ENCODE measurements around the gene VIT.
A peak's percentile ranks its signal among the peaks of the same experiment; 100 is the strongest.

VIT gene

GRCh38 chr2:36670881-36671595, 25.5 kb upstream of the VIT start:
- TF ChIP-seq CTCF (IDR thresholded peaks at IDR 0.05), result no peak

GRCh38 chr2:36671731-36672130, 24.8 kb upstream of the VIT start:
- TF ChIP-seq CTCF (IDR thresholded peaks at IDR 0.05), result no peak

DNA sequence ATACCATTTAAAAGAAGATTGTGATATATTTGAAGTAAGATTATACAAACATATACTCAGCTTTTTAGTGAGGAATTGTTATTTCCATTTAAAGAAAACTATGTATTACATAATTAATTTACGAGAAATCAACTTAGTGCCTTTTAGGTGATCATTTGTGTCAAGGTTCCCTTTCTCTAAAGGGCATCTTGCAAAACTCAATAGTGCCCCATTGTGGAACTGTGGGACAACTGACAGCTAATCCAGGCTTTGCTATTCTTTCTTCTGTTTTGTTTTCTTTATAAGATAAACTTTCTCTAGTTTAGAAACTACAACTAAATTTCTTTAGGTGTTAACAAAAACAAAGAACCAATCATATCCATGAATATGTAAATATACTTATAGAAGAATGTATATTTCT, 24.3 kb upstream of the VIT start:
- peak; percentile 55 for TF ChIP-seq CTCF (IDR thresholded peaks at IDR 0.05)

GRCh38 chr2:36675579-36676282, 20.8 kb upstream of the VIT start:
- no peak for TF ChIP-seq CTCF (IDR thresholded peaks at IDR 0.05)

DNA sequence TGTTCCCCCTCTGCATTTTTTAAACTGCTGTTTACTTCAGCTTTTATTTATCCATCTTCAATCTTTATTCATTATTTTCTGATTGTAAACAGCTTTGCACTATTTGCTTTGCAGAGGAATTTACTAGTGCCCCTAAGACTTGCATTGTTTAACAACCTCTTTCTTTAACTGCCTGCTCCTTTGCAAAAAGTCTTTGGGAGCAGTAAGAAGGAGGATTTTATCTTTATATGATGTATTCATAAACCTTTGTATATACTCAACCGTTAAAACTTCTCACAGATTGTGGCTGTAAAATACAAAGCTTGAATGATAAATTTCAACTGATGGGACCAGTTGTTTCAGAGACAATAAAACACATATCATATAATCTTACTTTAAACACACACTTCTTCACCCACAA, 20.1 kb upstream of the VIT start:
- no peak for TF ChIP-seq CTCF (IDR thresholded peaks at IDR 0.05)

- TF ChIP-seq CTCF (IDR thresholded peaks at IDR 0.05), result no peak
Observed at GRCh38 chr2:36677386-36677785, 19.1 kb upstream of the VIT start.

DNA sequence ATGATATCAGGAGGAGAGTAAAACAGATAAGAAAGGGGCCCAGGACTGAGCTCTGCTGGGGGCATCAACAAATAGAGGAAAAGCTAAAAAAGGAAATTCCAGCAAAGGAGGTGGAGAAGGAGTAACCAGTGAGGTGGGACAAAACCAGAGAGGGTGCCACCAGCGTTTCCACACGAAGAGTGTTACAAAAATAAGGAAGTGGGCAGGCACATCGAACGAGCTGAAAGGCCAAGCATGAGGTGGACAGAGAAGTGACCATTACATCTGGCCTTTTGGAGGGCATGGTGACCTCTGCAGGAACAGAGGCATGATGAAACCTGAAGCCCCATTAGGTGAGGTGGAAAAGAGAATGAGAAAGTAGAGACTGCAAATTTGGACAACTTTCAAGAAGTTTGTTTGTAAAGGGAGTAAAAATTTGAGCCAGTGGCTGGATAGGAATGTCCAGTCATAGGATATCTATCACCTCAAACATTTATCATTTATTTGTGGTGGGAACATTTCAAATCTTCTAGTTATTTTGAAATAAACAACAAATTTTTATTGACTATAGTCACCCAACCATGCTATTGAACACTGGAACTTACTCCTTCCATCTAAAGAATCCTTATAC, 18.4 kb upstream of the VIT start:
- TF ChIP-seq CTCF (IDR thresholded peaks at IDR 0.05), result no peak
